Measurements from ENCODE around the gene ODAD2.

DNA sequence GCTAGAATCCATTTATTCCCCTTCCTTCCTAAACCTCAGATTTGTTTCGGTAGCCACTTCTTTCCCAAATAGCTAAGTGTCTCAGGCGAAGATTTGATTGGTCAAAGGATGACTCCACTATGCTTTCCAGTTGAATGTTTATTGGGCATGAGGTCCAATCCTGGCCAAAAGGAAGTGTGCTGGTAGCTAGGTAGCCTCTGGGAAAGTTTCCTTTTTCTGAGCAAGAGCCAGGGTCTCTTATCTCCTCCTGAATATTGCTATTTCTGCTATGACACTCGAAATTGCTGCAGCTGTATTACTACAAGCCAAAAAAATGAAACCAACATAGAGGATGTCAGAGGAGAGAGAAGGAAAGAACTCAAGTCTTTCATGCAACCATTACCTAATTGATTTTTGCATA is 199.8 kb downstream of the ODAD2 start:
- no peak for TF ChIP-seq CTCF (IDR thresholded peaks at IDR 0.05; ENCODE audit: insufficient read depth, low read depth, low read length)
- TF ChIP-seq EZH2 (IDR thresholded peaks at IDR 0.05; ENCODE audit: insufficient read depth, low read length): no peak

Data from astrocyte (in vitro differentiated cells and primary cell).